K562 treated with DMSO at 1 percent for 12 hours (cell line): ENCODE data around the gene RBM15. TPM values are rescaled to one million over a fixed set of nuclear protein-coding genes. Genes with fewer than 3 reads are reported as not detected.

ENCODE experiments used
- total RNA-seq: library from RNA; unstranded; fragments of 300-600 nt; gene quantifications from 2 replicates; pipeline ENCODE4 v1.2.3, GENCODE V29; 2022; ENCODE audit not compliant: insufficient read depth

The RBM15 gene
- 12.0 and 29.9 TPM in 2 replicates for total RNA-seq

GRCh38 chr1:110338886-110339406 is at the start of gene RBM15:
TSS of gene RBM15 (plus strand) at chr1:110339377. CDS start at chr1:110339406, 29 bp downstream.

GRCh38 chr1:110390692-110391245 is 51.6 kb downstream of the RBM15 start, which contains the start of gene SLC16A4:
TSS of gene SLC16A4 (minus strand) at chr1:110391026. CDS start at chr1:110389323, 1,703 bp downstream.

Other genes with a start within 250 kb of the RBM15 start
- gene UBL4B, start 226.9 kb upstream of the RBM15 start, total RNA-seq: not detected in 2 replicates
- gene SLC6A17, start 188.9 kb upstream of the RBM15 start, total RNA-seq: not detected in 2 replicates
- gene KCNC4, start 129.1 kb upstream of the RBM15 start, total RNA-seq: 0.50 and 2.3 TPM in 2 replicates
- 0.26 and 0.45 TPM in 2 replicates for gene SLC16A4, start 51.6 kb downstream of the RBM15 start, total RNA-seq
- gene LAMTOR5, start 68.3 kb downstream of the RBM15 start, total RNA-seq: 394 and 463 TPM in 2 replicates
- gene PROK1, start 111.8 kb downstream of the RBM15 start, total RNA-seq: not detected in 2 replicates
- gene KCNA10, start 179.8 kb downstream of the RBM15 start, total RNA-seq: not detected in 2 replicates